HL-60 (cell line): ENCODE data around the gene KRTAP5-3.

Experiments
- DNase-seq, 2 experiments: peaks; one replicate each; pipeline ENCODE4 v3.0.0-alpha.2; 2010 to 2020; ENCODE audit warnings: low read depth in 1 of 2, low spot score in 1 of 2
- H3K27ac ChIP-seq: fragments of 250-450 bp; sonication (Bioruptor Pico); replicated peaks from 2 replicates; pipeline ENCODE4 v1.5.1; 2020; ENCODE audit warnings: mild to moderate bottlenecking, moderate library complexity
- H3K27me3 ChIP-seq: fragments of 250-450 bp; sonication (Bioruptor Pico); 2 replicates; pipeline ENCODE4 v1.5.1; 2021; ENCODE audit warnings: mild to moderate bottlenecking, moderate library complexity; ENCODE audit not compliant: insufficient read depth, poor library complexity, severe bottlenecking
- H3K4me3 ChIP-seq: replicated peaks from 2 replicates; pipeline ENCODE4 v1.5.1; 2011; ENCODE audit warnings: mild to moderate bottlenecking, control low read depth, low read length; ENCODE audit not compliant: insufficient read depth
- GABPA ChIP-seq: IDR thresholded peaks from 2 replicates; pipeline ENCODE4 v1.6.1; 2012; ENCODE audit warnings: low read depth
- POLR2AphosphoS5 ChIP-seq: IDR thresholded peaks from 2 replicates; pipeline ENCODE4 v1.6.1; 2012; ENCODE audit warnings: low read depth
- REST ChIP-seq: IDR thresholded peaks from 2 replicates; pipeline ENCODE4 v1.6.1; 2012; ENCODE audit warnings: low read depth; ENCODE audit not compliant: insufficient replicate concordance
- SPI1 ChIP-seq: IDR thresholded peaks from 2 replicates; pipeline ENCODE4 v1.6.1; 2012; ENCODE audit warnings: low read depth, mild to moderate bottlenecking, borderline replicate concordance
- TF ChIP-seq, protein P1 (sequence below): IDR thresholded peaks from one replicate; pipeline ENCODE4 v1.5.1; 2011; ENCODE audit warnings: low read length, control low read depth, inconsistent platforms; ENCODE audit not compliant: insufficient read depth

The KRTAP5-3 gene

DNA sequence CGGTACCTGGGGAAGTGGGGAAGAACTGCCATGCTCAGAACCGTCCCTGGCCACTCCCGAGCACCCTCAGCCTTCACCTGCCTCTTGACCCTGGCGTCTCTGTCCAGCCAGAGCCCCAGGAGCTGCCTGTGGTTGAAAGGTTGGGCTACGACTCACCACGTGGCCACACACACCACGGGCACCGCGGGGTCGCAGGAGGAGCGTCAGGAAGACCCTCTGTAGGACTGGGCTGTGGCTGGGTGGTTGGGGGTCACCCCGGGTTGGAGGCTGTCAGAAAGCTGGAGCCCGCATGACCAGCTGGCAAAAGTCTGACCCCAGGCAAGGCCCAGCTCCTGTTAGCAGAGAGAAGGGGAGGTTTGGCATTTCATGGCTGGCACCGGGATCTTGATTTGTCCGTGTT, 32.8 kb upstream of the KRTAP5-3 start:
- TF ChIP-seq GABPA (no peak), REST (no peak), POLR2AphosphoS5 (no peak), SPI1 (no peak)
- TF ChIP-seq, protein P1, sequence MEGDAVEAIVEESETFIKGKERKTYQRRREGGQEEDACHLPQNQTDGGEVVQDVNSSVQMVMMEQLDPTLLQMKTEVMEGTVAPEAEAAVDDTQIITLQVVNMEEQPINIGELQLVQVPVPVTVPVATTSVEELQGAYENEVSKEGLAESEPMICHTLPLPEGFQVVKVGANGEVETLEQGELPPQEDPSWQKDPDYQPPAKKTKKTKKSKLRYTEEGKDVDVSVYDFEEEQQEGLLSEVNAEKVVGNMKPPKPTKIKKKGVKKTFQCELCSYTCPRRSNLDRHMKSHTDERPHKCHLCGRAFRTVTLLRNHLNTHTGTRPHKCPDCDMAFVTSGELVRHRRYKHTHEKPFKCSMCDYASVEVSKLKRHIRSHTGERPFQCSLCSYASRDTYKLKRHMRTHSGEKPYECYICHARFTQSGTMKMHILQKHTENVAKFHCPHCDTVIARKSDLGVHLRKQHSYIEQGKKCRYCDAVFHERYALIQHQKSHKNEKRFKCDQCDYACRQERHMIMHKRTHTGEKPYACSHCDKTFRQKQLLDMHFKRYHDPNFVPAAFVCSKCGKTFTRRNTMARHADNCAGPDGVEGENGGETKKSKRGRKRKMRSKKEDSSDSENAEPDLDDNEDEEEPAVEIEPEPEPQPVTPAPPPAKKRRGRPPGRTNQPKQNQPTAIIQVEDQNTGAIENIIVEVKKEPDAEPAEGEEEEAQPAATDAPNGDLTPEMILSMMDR = no peak
- Histone ChIP-seq H3K4me3 (no peak overlapping the region), H3K27me3 (peaks cover 11% of the 10 kb centered on the region), H3K27ac (no peak overlapping the region)
- no peak for DNase-seq

- Histone ChIP-seq H3K4me3 (no peak overlapping the region), H3K27me3 (peaks cover 9% of the 10 kb centered on the region), H3K27ac (no peak overlapping the region)
- TF ChIP-seq, protein P1 = peak; percentile 71
- TF ChIP-seq REST = no peak
- TF ChIP-seq POLR2AphosphoS5 = no peak
- peak in 1 of 2 experiments; percentile 8 for DNase-seq
Observed at GRCh38 chr11:1640076-1640946, 32.0 kb upstream of the KRTAP5-3 start.

DNA sequence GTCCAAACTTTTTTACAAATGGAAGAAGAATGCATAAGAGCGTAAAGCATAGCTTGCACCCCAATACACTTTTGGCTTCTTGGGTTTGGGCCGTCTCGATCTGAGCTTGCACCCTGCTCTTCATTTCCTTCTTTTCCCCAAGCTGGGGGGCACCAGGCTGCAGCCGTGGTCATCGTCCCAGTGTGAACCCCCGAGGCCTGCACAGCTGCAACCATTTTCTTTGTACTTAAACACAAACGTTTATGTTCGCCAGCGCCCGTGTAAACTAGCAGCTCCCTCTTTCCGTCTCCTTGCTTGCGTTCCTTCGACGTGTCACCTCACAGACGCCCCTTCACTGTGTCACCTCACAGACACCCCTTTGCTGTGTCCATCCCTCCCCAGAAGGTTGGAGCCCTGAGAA, 31.4 kb upstream of the KRTAP5-3 start:
- H3K4me3 ChIP-seq = no peak overlapping the region
- H3K27me3 ChIP-seq = peaks cover 9% of the 10 kb centered on the region
- DNase-seq = no peak
- TF ChIP-seq SPI1 (no peak), POLR2AphosphoS5 (no peak), GABPA (no peak), REST (no peak)
- TF ChIP-seq, protein P1 = no peak
- no peak overlapping the region for H3K27ac ChIP-seq
